IMR-90 (cell line): ENCODE measurements around the gene PM20D1. TPM values are rescaled to one million over a fixed set of nuclear protein-coding genes. Genes with fewer than 3 reads are reported as not detected.

Source experiments
- ATAC-seq: fragments of 200-7000 bp; cut with Tn5 transposase; 2 replicates; pipeline ENCODE4 v1.9.1; 2020; ENCODE audit warnings: low read depth, mild to moderate bottlenecking, moderate library complexity
- BruUV-seq: library from RNA; stranded (reverse); fragments of 400-500 nt; replicated peaks from 2 replicates; lab custom pipeline; 2021; lab: Mats Ljungman, UMichigan
- CTCF ChIA-PET: fragments of 300-600 bp; formaldehyde crosslinking; extraction: SDS; loops from one replicate; lab custom pipeline; 2021; ENCODE audit warnings: antibody characterized with exemption; lab: Yijun Ruan, JAX
- POLR2A ChIA-PET: fragments of 300-600 bp; sonication (Branson Sonifier 250); formaldehyde crosslinking; loops from one replicate; lab custom pipeline; 2022; ENCODE audit warnings: antibody characterized with exemption; ENCODE audit not compliant: unreplicated experiment; lab: Charles Lee
- DNase-seq: peaks from one replicate; pipeline ENCODE4 v3.0.0; 2013
- H2AFZ ChIP-seq: replicated peaks from 2 replicates; pipeline ENCODE3; 2013; ENCODE audit warnings: low read length, mild to moderate bottlenecking; ENCODE audit not compliant: poor library complexity
- H2AK5ac ChIP-seq: 2 replicates; pipeline ENCODE4 v1.6.1; 2013; ENCODE audit warnings: low read depth, low read length, inconsistent platforms
- H2AK9ac ChIP-seq: replicated peaks from 2 replicates; pipeline ENCODE3; 2013; ENCODE audit warnings: mild to moderate bottlenecking, low read depth, low read length, moderate library complexity; ENCODE audit not compliant: poor library complexity
- H2BK120ac ChIP-seq: 2 replicates; pipeline ENCODE4 v1.6.1; 2013; ENCODE audit warnings: low read depth, low read length, inconsistent platforms
- H2BK15ac ChIP-seq: 3 replicates; pipeline ENCODE4 v1.6.1; 2013; ENCODE audit warnings: low read depth, low read length, inconsistent platforms
- H2BK20ac ChIP-seq: 2 replicates; pipeline ENCODE4 v1.6.1; 2013; ENCODE audit warnings: low read depth, mild to moderate bottlenecking, inconsistent platforms, low read length, moderate library complexity
- H2BK5ac ChIP-seq: 2 replicates; pipeline ENCODE4 v1.6.1; 2013; ENCODE audit warnings: mild to moderate bottlenecking, low read depth, low read length, inconsistent platforms; ENCODE audit not compliant: poor library complexity, severe bottlenecking
- H3K14ac ChIP-seq: replicated peaks from 2 replicates; pipeline ENCODE4 v1.6.1; 2013; ENCODE audit warnings: low read depth, low read length, inconsistent platforms
- H3K18ac ChIP-seq: 2 replicates; pipeline ENCODE4 v1.6.1; 2013; ENCODE audit warnings: low read depth, low read length, control low read depth
- H3K23ac ChIP-seq: 2 replicates; pipeline ENCODE4 v1.6.1; 2013; ENCODE audit warnings: low read depth, low read length, inconsistent platforms
- H3K27ac ChIP-seq: 2 replicates; pipeline ENCODE4 v1.5.1; 2013; ENCODE audit warnings: mild to moderate bottlenecking, control low read depth, low read length; ENCODE audit not compliant: insufficient read depth
- H3K27me3 ChIP-seq: 2 replicates; pipeline ENCODE4 v1.6.1; 2013; ENCODE audit warnings: low read length; ENCODE audit not compliant: control insufficient read depth, insufficient read depth
- H3K36me3 ChIP-seq: 2 replicates; pipeline ENCODE4 v1.6.1; 2013; ENCODE audit warnings: low read length, mixed read lengths; ENCODE audit not compliant: control insufficient read depth, insufficient read depth
- H3K4ac ChIP-seq: 2 replicates; pipeline ENCODE4 v1.6.1; 2013; ENCODE audit warnings: low read depth, low read length, inconsistent platforms
- H3K4me1 ChIP-seq: 2 replicates; pipeline ENCODE4 v1.6.1; 2013; ENCODE audit warnings: low read length, mixed read lengths; ENCODE audit not compliant: control insufficient read depth, insufficient read depth
- H3K4me2 ChIP-seq: 2 replicates; pipeline ENCODE4 v1.6.1; 2013; ENCODE audit warnings: low read depth, mild to moderate bottlenecking, control low read depth, low read length, moderate library complexity
- H3K4me3 ChIP-seq: 2 replicates; pipeline ENCODE4 v1.5.1; 2013; ENCODE audit warnings: low read depth, mild to moderate bottlenecking, control low read depth, low read length, moderate library complexity; ENCODE audit not compliant: insufficient read depth
- H3K56ac ChIP-seq: 2 replicates; pipeline ENCODE4 v1.6.1; 2013; ENCODE audit warnings: low read length, inconsistent platforms; ENCODE audit not compliant: insufficient read depth; ENCODE audit errors: extremely low read depth
- H3K79me1 ChIP-seq, 2 experiments: 2 replicates each; pipeline ENCODE4 v1.6.1; 2013; ENCODE audit warnings: low read length in 2 of 2, inconsistent platforms in 1 of 2, low read depth in 1 of 2
- H3K9ac ChIP-seq: 2 replicates; pipeline ENCODE4 v1.6.1; 2013; ENCODE audit warnings: low read depth, low read length, control low read depth
- H3K9me1 ChIP-seq: 2 replicates; pipeline ENCODE4 v1.6.1; 2013; ENCODE audit warnings: low read length, inconsistent platforms; ENCODE audit not compliant: insufficient read depth
- H3K9me3 ChIP-seq: 2 replicates; pipeline ENCODE4 v1.6.1; 2013; ENCODE audit warnings: low read length; ENCODE audit not compliant: control insufficient read depth, insufficient read depth
- H4K20me1 ChIP-seq: 2 replicates; pipeline ENCODE4 v1.6.1; 2013; ENCODE audit warnings: low read length, inconsistent platforms; ENCODE audit not compliant: insufficient read depth
- H4K5ac ChIP-seq: 2 replicates; pipeline ENCODE4 v1.6.1; 2013; ENCODE audit warnings: mild to moderate bottlenecking, low read depth, low read length, control low read depth
- H4K8ac ChIP-seq, 2 experiments: 2 replicates each; pipeline ENCODE4 v1.6.1; 2013; ENCODE audit warnings: low read depth in 2 of 2, low read length in 2 of 2, control low read depth in 1 of 2, inconsistent platforms in 1 of 2
- H4K91ac ChIP-seq: 2 replicates; pipeline ENCODE4 v1.6.1; 2013; ENCODE audit warnings: low read depth, low read length, inconsistent platforms; ENCODE audit not compliant: insufficient read depth
- CHD1 ChIP-seq: IDR thresholded peaks from 2 replicates; pipeline ENCODE4 v1.6.1; 2012; ENCODE audit warnings: low read depth, low read length, improper control_type of control experiment
- CTCF ChIP-seq: conservative IDR thresholded peaks from 2 replicates; pipeline ENCODE4 v1.5.1; 2012; ENCODE audit warnings: mild to moderate bottlenecking, low read depth, low read length, improper control_type of control experiment
- FOS ChIP-seq: fragments of 150-350 bp; IDR thresholded peaks from 2 replicates; pipeline ENCODE4 v1.6.1; 2016; ENCODE audit warnings: low read depth, low read length
- WGBS, 2 experiments: methylation state at CpG; one replicate each; pipeline versions ENCODE4 v1.1.5 to v1.1.7; 2013; ENCODE audit warnings: missing lambda C conversion rate in 2 of 2; ENCODE audit not compliant: insufficient read length in 1 of 2; ENCODE audit errors: extremely low coverage in 2 of 2; 5-methylcytosine and 5-hydroxymethylcytosine counted together
- dilution Hi-C: fragments of 300-500 bp; cut with HindIII; formaldehyde crosslinking; loops from one replicate; pipeline ENCODE4 v1.14.3; 2018; ENCODE audit warnings: low sequenced_read_pairs; ENCODE audit not compliant: unreplicated experiment
- in situ Hi-C: fragments of 300-500 bp; cut with MboI; formaldehyde crosslinking; loops from 3 replicates; pipeline ENCODE4 v1.14.3; 2019; ENCODE audit warnings: low sequenced_read_pairs, inconsistent platforms, mixed read lengths
- intact Hi-C: fragments of 100-400 bp; cut with micrococcal nuclease; formaldehyde crosslinking; loops from 2 replicates; pipeline ENCODE4 v1.10.0; 2022
- polyA plus RNA-seq, 3 experiments: library from polyadenylated mRNA; depleted of rRNA; stranded (reverse); fragments of >200 nt; gene quantifications; 2 replicates each; pipeline ENCODE4 v1.2.3, GENCODE V29; 2012; ENCODE audit warnings: low replicate concordance in 1 of 3
- total RNA-seq: library from RNA; depleted of rRNA; stranded (reverse); fragments of >200 nt; gene quantifications from 2 replicates; pipeline ENCODE4 v1.2.3, GENCODE V29; 2012

The PM20D1 gene
- total and polyA plus RNA-seq, 2 of the 4 experiments (the other 2 are of a cell fraction) = not detected

DNA sequence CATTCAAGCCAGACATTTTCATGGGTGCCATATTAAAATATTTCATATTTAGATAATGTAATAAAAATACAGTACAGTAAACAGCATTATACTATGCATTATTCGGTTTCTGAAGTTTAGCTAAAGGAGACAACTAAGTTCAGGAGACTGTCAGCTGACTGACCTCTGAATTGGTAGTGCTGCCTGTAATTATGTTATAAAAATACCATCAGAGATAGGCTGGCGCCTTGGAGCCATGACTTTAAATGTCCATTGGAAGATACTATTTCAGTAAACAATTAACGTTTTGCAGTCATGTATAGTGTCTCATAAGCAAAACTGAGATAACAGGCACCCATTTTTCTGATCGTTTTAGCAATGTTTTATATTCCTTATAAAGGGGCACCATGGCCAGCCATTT lies 63.3 kb downstream of the PM20D1 start:
- H3K9me1 ChIP-seq = peaks cover 3% of the 10 kb centered on the region; the same call in 1 of the 2 replicates
- intact Hi-C loops = no loop called here
- H4K8ac ChIP-seq = no peak overlapping the region
- no peak overlapping the region for H2AK9ac ChIP-seq
- H4K5ac ChIP-seq = no peak overlapping the region
- no peak overlapping the region for H3K4me3 ChIP-seq
- H3K27me3 ChIP-seq = no peaks in the 10 kb centered on the region
- no peak overlapping the region for H2BK120ac ChIP-seq
- in situ Hi-C loops = no loop called here
- ChIA-PET CTCF (interaction anchor here (0.6 kb wide), 1 partner anchor 40 kb away, joined by 3 read pairs; no protein-coding TSS in a partner anchor), POLR2A (no interaction called here)
- no peak overlapping the region for H2BK20ac ChIP-seq
- TF ChIP-seq CHD1 = no peak
- TF ChIP-seq CTCF = no peak
- no peak for TF ChIP-seq FOS
- H2BK15ac ChIP-seq = no peak overlapping the region
- H2BK5ac ChIP-seq = no peak overlapping the region
- BruUV-seq = no TSS peak
- H3K9ac ChIP-seq = no peak overlapping the region
- H3K4me1 ChIP-seq = no peaks in the 10 kb centered on the region
- H3K4ac ChIP-seq = no peak overlapping the region
- H3K27ac ChIP-seq = no peak overlapping the region
- no peak overlapping the region for H2AFZ ChIP-seq
- dilution Hi-C loops = no loop called here
- H3K14ac ChIP-seq = no peak overlapping the region
- H4K20me1 ChIP-seq = no peaks in the 10 kb centered on the region
- no peaks in the 10 kb centered on the region for H3K79me1 ChIP-seq
- ATAC-seq (no peak), DNase-seq (no peak)
- H3K9me3 ChIP-seq = no peaks in the 10 kb centered on the region
- H4K91ac ChIP-seq = no peak overlapping the region
- H3K18ac ChIP-seq = no peak overlapping the region
- no peak overlapping the region for H3K56ac ChIP-seq
- no CpG with 5 or more reads among the region's 4 CpGs for whole genome bisulfite sequencing, 2 experiments
- no peak overlapping the region for H3K4me2 ChIP-seq
- H3K36me3 ChIP-seq = peaks cover 8% of the 10 kb centered on the region
- H3K23ac ChIP-seq = no peak overlapping the region
- H2AK5ac ChIP-seq = no peak overlapping the region
